ENCODE measurements around the gene ADCY2.

DNA sequence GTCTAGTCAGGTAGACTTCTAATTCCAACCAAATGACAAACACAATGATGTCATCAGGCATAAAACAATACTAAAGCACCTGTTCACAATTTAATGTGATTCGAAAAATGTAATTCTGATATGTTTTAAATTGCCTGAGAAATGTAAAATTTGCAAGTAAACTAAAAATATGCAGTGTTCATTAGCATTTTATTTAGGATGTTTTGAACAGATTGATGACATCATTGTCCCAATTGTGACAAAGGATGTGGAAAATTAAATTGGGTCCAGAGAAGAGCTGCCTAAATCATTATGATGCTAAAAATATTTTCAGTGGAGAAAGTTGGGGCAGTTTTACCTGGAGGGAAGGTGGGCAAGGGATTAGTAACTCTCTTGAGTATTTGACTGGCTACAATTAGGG is 368.5 kb downstream of the ADCY2 start:
- TF ChIP-seq, protein P1, sequence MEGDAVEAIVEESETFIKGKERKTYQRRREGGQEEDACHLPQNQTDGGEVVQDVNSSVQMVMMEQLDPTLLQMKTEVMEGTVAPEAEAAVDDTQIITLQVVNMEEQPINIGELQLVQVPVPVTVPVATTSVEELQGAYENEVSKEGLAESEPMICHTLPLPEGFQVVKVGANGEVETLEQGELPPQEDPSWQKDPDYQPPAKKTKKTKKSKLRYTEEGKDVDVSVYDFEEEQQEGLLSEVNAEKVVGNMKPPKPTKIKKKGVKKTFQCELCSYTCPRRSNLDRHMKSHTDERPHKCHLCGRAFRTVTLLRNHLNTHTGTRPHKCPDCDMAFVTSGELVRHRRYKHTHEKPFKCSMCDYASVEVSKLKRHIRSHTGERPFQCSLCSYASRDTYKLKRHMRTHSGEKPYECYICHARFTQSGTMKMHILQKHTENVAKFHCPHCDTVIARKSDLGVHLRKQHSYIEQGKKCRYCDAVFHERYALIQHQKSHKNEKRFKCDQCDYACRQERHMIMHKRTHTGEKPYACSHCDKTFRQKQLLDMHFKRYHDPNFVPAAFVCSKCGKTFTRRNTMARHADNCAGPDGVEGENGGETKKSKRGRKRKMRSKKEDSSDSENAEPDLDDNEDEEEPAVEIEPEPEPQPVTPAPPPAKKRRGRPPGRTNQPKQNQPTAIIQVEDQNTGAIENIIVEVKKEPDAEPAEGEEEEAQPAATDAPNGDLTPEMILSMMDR (IDR thresholded peaks at IDR 0.05), result no peak
- TF ChIP-seq POLR2A (IDR thresholded peaks at IDR 0.05), result no peak

All from heart left ventricle (tissue), 13 donors.